ENCODE data around the gene HYAL3. TPM values are rescaled to one million over a fixed set of nuclear protein-coding genes. Genes with fewer than 3 reads are reported as not detected.

Gene HYAL3
- polyA plus RNA-seq, 1 experiment = 8.5 TPM

GRCh38 chr3:50340147-50340447 lies 40.9 kb upstream of the HYAL3 start:
- no peak for DNase-seq (ENCODE audit: low read depth)
- Histone ChIP-seq H3K36me3 (ENCODE audit: control insufficient read depth, insufficient read depth, low read length) (no peaks in the 10 kb centered on the region), H3K4me3 (ENCODE audit: low read depth, low read length) (peak overlapping the region; percentile 60), H3K27me3 (ENCODE audit: control insufficient read depth, insufficient read depth, low read length) (no peaks in the 10 kb centered on the region)
- POLR2A ChIA-PET = no interaction called here
- CTCF ChIA-PET = interaction anchor here (1.9 to 2.7 kb wide), 3 partner anchors 10 to 202 kb away, joined by 4 to 10 read pairs (median 9); partner anchors contain the start of genes CYB561D2 and NPRL2
- no peak for TF ChIP-seq CTCF (IDR thresholded peaks at IDR 0.05; ENCODE audit: insufficient read depth, low read depth, low read length)

- H3K27me3 ChIP-seq (ENCODE audit: control insufficient read depth, insufficient read depth, low read length) = no peaks in the 10 kb centered on the region
- POLR2A ChIA-PET = no interaction called here
- H3K4me3 ChIP-seq (ENCODE audit: low read depth, low read length) = peak overlapping the region; percentile 60
- DNase-seq (ENCODE audit: low read depth) = no peak
- TF ChIP-seq CTCF (IDR thresholded peaks at IDR 0.05; ENCODE audit: insufficient read depth, low read depth, low read length) = no peak
- H3K36me3 ChIP-seq (ENCODE audit: control insufficient read depth, insufficient read depth, low read length) = no peaks in the 10 kb centered on the region
- CTCF ChIA-PET = interaction anchor here (1.9 to 7.2 kb wide), 3 partner anchors 11 to 15 kb away, joined by 4 to 32 read pairs (median 9); partner anchors contain the start of genes CYB561D2 and NPRL2
Observed at GRCh38 chr3:50339485-50340146, 40.4 kb upstream of the HYAL3 start.

GRCh38 chr3:50338965-50339364 lies 39.8 kb upstream of the HYAL3 start:
- H3K4me3 ChIP-seq (ENCODE audit: low read depth, low read length) = no peak overlapping the region
- no peaks in the 10 kb centered on the region for H3K27me3 ChIP-seq (ENCODE audit: control insufficient read depth, insufficient read depth, low read length)
- H3K36me3 ChIP-seq (ENCODE audit: control insufficient read depth, insufficient read depth, low read length) = no peaks in the 10 kb centered on the region
- ChIA-PET POLR2A (no interaction called here), CTCF (interaction anchor here (0.9 to 7.2 kb wide), 4 partner anchors 12 to 16 kb away, joined by 4 to 32 read pairs (median 4); partner anchors contain the start of genes CYB561D2, HYAL2 and NPRL2)
- no peak for DNase-seq (ENCODE audit: low read depth)
- TF ChIP-seq CTCF (IDR thresholded peaks at IDR 0.05; ENCODE audit: insufficient read depth, low read depth, low read length) = no peak

GRCh38 chr3:50337175-50337861 lies 38.1 kb upstream of the HYAL3 start:
- H3K36me3 ChIP-seq (ENCODE audit: control insufficient read depth, insufficient read depth, low read length) = peaks cover 3% of the 10 kb centered on the region; the same call in 1 of the 2 replicates
- no peaks in the 10 kb centered on the region for H3K27me3 ChIP-seq (ENCODE audit: control insufficient read depth, insufficient read depth, low read length)
- TF ChIP-seq CTCF (IDR thresholded peaks at IDR 0.05; ENCODE audit: insufficient read depth, low read depth, low read length) = no peak
- peak overlapping the region; percentile 89 for H3K4me3 ChIP-seq (ENCODE audit: low read depth, low read length)
- peak; percentile 97 for DNase-seq (ENCODE audit: low read depth)
- CTCF ChIA-PET = interaction anchor here (1.0 to 7.2 kb wide), 14 partner anchors 9 to 232 kb away, joined by 3 to 32 read pairs (median 4); partner anchors contain the start of genes HEMK1, HYAL2, HYAL3 and NAA80
- POLR2A ChIA-PET = interaction anchor here (0.5 to 1.2 kb wide), 5 partner anchors 9 to 102 kb away, joined by 3 to 11 read pairs (median 5); partner anchors contain the start of genes CYB561D2, GNAI2, HYAL3 and NAA80

Measured in BJ (cell line).